ENCODE results near the gene ZBTB7C. TPM values are rescaled to one million over a fixed set of nuclear protein-coding genes. Genes with fewer than 3 reads are reported as not detected.

Gene ZBTB7C
- total RNA-seq, 1 experiment from 2014 or later: 0.18 TPM

GRCh38 chr18:48238636-48239035 is 170.5 kb downstream of the ZBTB7C start:
- CTCF ChIA-PET: no interaction called here
- TF ChIP-seq, protein P1, sequence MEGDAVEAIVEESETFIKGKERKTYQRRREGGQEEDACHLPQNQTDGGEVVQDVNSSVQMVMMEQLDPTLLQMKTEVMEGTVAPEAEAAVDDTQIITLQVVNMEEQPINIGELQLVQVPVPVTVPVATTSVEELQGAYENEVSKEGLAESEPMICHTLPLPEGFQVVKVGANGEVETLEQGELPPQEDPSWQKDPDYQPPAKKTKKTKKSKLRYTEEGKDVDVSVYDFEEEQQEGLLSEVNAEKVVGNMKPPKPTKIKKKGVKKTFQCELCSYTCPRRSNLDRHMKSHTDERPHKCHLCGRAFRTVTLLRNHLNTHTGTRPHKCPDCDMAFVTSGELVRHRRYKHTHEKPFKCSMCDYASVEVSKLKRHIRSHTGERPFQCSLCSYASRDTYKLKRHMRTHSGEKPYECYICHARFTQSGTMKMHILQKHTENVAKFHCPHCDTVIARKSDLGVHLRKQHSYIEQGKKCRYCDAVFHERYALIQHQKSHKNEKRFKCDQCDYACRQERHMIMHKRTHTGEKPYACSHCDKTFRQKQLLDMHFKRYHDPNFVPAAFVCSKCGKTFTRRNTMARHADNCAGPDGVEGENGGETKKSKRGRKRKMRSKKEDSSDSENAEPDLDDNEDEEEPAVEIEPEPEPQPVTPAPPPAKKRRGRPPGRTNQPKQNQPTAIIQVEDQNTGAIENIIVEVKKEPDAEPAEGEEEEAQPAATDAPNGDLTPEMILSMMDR (IDR thresholded peaks at IDR 0.05; ENCODE audit: insufficient read depth in 1 of 2, low read depth in 1 of 2, low read length in 1 of 2, severe bottlenecking in 1 of 2, unreplicated experiment in 1 of 2): no peak
- no peak overlapping the region for H3K27ac Mint-ChIP-seq (ENCODE audit: unreplicated experiment)

DNA sequence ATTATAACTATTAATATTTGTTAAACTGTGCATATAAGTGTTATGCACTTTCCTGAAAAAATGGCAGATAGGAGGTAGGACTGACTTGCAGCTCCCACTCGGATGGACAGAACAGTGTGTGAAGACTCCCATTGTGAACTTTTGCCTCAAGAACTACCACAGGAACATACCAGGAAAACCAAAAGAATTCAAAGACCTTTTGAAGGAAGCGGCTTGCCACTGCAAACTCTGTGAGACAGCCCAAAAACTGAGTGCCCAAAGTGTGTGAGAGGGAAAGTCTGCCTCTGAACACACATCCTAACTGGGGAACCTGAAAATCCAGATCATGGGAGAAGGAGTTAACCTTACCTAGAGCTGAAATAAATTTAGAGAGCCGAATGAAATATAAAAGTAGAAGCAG is 171.0 kb downstream of the ZBTB7C start:
- Mint-ChIP-seq H3K4me1 (ENCODE audit: low read depth, unreplicated experiment) (no peaks in the 10 kb centered on the region), H3K27ac (ENCODE audit: unreplicated experiment) (no peak overlapping the region), H3K36me3 (ENCODE audit: insufficient read depth, unreplicated experiment) (no peaks in the 10 kb centered on the region), H3K4me3 (ENCODE audit: unreplicated experiment) (no peak overlapping the region), H3K9me3 (ENCODE audit: unreplicated experiment) (peaks cover 15% of the 10 kb centered on the region), H3K27me3 (ENCODE audit: insufficient read depth, unreplicated experiment) (peaks cover 20% of the 10 kb centered on the region)
- intact Hi-C loops (cut with micrococcal nuclease; ENCODE audit: unreplicated experiment): no loop called here
- Histone ChIP-seq H3K4me3 (ENCODE audit: low read depth, low read length) (no peak overlapping the region), H3K4me1 (no peaks in the 10 kb centered on the region), H3K27me3 (replicated peaks; ENCODE audit: control insufficient read depth, insufficient read depth, low read length) (no peaks in the 10 kb centered on the region), H3K9me3 (no peaks in the 10 kb centered on the region), H3K36me3 (ENCODE audit: control insufficient read depth, insufficient read depth, low read length) (no peaks in the 10 kb centered on the region)
- no TSS peak for BruUV-seq (replicated peaks)
- POLR2A ChIA-PET: no interaction called here
- DNase-seq: no peak
- CTCF ChIA-PET: no interaction called here
- TF ChIP-seq, protein P1 (IDR thresholded peaks at IDR 0.05; ENCODE audit: insufficient read depth in 1 of 2, low read depth in 1 of 2, low read length in 1 of 2, severe bottlenecking in 1 of 2, unreplicated experiment in 1 of 2): no peak

More at GRCh38 chr18:48238636-48239035, 170.5 kb downstream of the ZBTB7C start:
- no peaks in the 10 kb centered on the region for H3K4me1 ChIP-seq
- no peaks in the 10 kb centered on the region for H3K27me3 ChIP-seq (replicated peaks; ENCODE audit: control insufficient read depth, insufficient read depth, low read length)
- intact Hi-C loops (cut with micrococcal nuclease; ENCODE audit: unreplicated experiment): no loop called here
- H3K4me3 ChIP-seq (ENCODE audit: low read depth, low read length): no peak overlapping the region
- H3K9me3 ChIP-seq: no peaks in the 10 kb centered on the region
- Mint-ChIP-seq H3K4me3 (ENCODE audit: unreplicated experiment) (no peak overlapping the region), H3K9me3 (ENCODE audit: unreplicated experiment) (peaks cover 15% of the 10 kb centered on the region), H3K27me3 (ENCODE audit: insufficient read depth, unreplicated experiment) (peaks cover 20% of the 10 kb centered on the region), H3K36me3 (ENCODE audit: insufficient read depth, unreplicated experiment) (no peaks in the 10 kb centered on the region), H3K4me1 (ENCODE audit: low read depth, unreplicated experiment) (no peaks in the 10 kb centered on the region)
- H3K36me3 ChIP-seq (ENCODE audit: control insufficient read depth, insufficient read depth, low read length): no peaks in the 10 kb centered on the region
- BruUV-seq (replicated peaks): no TSS peak
- DNase-seq: no peak
- POLR2A ChIA-PET: no interaction called here

DNA sequence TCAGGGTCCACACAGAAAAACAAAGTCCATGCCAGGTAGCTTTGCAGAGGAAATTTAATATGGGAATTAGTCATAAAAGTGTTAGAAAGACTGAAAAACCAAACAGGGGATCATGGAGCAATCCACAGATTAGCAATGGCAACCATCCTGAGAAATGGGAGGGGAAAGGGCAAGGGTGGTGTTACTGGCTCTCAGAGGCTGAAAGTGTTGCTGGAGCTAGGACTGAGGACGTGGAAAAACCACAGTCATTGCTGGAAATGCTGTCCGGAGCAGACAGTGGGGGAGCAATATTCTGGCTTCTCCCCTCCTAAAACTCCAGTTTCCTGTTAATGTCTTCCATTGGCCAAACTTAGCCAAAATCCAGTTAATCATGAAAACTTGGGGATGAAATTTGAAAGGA is 172.4 kb downstream of the ZBTB7C start:
- Histone ChIP-seq H3K27me3 (replicated peaks; ENCODE audit: control insufficient read depth, insufficient read depth, low read length) (no peaks in the 10 kb centered on the region), H3K4me1 (no peaks in the 10 kb centered on the region), H3K4me3 (ENCODE audit: low read depth, low read length) (no peak overlapping the region), H3K9me3 (no peaks in the 10 kb centered on the region), H3K36me3 (ENCODE audit: control insufficient read depth, insufficient read depth, low read length) (no peaks in the 10 kb centered on the region)
- Mint-ChIP-seq H3K27me3 (ENCODE audit: insufficient read depth, unreplicated experiment) (peaks cover 16% of the 10 kb centered on the region), H3K27ac (ENCODE audit: unreplicated experiment) (no peak overlapping the region), H3K9me3 (ENCODE audit: unreplicated experiment) (peaks cover 15% of the 10 kb centered on the region), H3K4me3 (ENCODE audit: unreplicated experiment) (no peak overlapping the region), H3K4me1 (ENCODE audit: low read depth, unreplicated experiment) (no peaks in the 10 kb centered on the region), H3K36me3 (ENCODE audit: insufficient read depth, unreplicated experiment) (no peaks in the 10 kb centered on the region)
- intact Hi-C loops (cut with micrococcal nuclease; ENCODE audit: unreplicated experiment): no loop called here
- TF ChIP-seq, protein P1 (IDR thresholded peaks at IDR 0.05; ENCODE audit: insufficient read depth in 1 of 2, low read depth in 1 of 2, low read length in 1 of 2, severe bottlenecking in 1 of 2, unreplicated experiment in 1 of 2): no peak
- ChIA-PET CTCF (no interaction called here), POLR2A (no interaction called here)
- DNase-seq: no peak
- no TSS peak for BruUV-seq (replicated peaks)
